Left hindlimb (tissue), 1 donor: ENCODE results near the gene RPL9.
A peak's percentile ranks its signal among the peaks of the same experiment; 100 is the strongest.
"Not testable (repeated sequence)": the region's sequence is repeated elsewhere in the genome, so short reads cannot be mapped to it uniquely, and the experiment has no call there.

Experiments
- DNase-seq: peaks from one replicate; pipeline ENCODE4 v3.0.0-alpha.2; 2018

Gene RPL9

DNA sequence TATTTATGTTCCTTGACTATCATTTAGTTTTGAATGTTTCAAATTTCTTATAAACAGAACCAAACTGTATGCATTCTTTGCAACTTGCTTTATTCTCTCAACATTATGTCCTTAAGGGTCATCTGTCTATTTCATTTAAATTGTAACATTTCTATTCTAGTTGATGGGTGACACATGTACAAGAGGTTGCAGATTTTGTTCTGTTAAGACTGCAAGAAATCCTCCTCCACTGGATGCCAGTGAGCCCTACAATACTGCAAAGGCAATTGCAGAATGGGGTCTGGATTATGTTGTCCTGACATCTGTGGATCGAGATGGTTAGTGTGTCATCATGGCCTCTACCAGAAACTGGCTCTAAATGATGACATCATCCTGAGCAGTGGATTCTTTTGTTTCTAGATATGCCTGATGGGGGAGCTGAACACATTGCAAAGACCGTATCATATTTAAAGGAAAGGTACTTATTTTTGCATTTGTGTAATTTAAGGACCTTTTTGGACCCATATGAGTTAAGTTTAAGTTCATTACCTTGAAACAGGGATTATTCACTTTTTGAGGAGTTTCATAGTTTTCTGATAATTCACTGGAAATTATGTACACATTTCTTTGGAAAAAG is 6.3 kb upstream of the RPL9 start:
- no peak for DNase-seq

GRCh38 chr4:39458161-39458504 is 589 bp downstream of the RPL9 start:
- DNase-seq = not testable (repeated sequence)

- DNase-seq = no peak
Measured at GRCh38 chr4:39456946-39457763, 1.6 kb downstream of the RPL9 start.

- no peak for DNase-seq
Measured at GRCh38 chr4:39455486-39455885, 3.2 kb downstream of the RPL9 start.

DNA sequence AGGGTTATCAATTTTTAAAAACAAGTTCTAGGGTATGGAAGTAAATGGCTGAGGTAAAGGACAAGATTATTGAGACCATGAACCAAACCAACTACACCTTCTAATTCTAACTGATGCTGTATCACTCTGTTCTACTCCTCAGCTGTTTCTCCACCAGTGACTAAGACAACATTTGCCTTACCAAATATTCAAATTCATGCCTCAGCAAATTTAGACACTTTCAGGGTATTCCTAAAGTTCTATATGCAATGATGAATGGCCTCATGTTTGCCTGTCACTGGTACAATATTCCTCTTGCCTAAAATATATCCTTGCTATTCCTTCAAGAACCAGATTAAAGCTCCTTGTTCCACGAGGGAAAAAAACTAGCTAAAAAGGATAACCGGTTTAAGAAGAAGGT is 5.0 kb downstream of the RPL9 start:
- DNase-seq = no peak

DNA sequence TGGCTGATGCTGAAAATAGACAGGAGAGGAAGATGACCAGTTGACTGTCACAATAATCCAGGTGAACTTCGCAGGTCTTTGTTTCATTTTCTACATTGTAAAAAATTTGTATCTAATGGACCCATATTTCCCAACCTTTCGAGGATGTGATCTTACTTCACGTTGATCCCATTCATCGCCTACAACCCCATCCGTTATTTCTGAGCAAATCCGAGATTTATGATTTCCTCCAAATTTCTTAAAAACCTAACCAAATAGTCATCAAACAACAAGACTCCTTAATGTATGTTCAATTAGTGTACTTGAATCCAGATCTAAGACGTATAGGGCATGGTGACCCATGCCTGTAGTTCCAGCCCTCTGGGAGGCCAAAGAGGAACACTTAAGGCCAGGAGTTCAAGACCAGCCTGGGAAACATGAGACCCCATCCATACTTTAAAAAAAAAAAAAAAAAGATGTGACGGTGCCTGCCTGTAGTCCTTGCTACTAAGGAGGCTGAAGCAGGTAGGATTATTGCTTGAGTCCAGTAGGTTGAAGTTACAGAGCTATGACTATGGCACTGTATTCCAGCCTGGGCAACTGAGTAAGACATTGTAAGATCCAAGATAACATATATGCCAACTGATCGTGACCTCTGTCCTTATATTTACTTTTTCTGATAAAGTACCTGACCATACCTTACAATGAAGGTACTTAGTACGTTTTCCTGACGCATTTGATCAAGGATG is 5.7 kb downstream of the RPL9 start:
- DNase-seq = no peak

- no peak for DNase-seq
Measured at GRCh38 chr4:39452153-39452859, 6.4 kb downstream of the RPL9 start.

DNA sequence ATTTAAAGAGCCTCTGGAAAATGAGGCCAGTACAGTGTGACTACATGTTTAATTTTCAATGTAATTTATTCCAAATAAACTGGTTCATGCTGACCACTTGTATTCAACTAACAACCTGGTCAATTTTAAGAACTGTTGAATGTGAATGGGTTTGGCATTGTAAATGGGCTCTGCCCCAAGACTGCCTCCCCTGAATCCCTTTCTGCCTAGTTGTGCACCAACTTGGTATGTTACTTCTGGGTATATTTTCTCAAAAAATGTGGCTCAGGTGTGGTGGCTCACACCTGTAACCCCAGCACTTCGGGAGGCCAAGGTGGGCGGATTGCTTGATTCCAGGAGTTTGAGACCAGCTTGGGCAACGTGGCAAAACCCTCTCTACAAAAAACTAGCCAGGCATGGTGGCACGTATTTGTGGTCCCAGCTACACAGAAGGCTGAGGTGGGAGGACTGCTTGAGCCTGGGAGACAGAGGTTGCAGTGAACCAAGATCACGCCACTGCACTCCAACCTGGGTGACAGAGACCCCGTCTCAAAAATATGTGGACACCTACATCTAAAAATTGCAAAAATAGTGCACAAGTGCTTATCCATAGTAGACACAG is 7.2 kb downstream of the RPL9 start:
- DNase-seq = no peak

- DNase-seq = no peak
Measured at GRCh38 chr4:39450618-39451017, 8.1 kb downstream of the RPL9 start.

DNA sequence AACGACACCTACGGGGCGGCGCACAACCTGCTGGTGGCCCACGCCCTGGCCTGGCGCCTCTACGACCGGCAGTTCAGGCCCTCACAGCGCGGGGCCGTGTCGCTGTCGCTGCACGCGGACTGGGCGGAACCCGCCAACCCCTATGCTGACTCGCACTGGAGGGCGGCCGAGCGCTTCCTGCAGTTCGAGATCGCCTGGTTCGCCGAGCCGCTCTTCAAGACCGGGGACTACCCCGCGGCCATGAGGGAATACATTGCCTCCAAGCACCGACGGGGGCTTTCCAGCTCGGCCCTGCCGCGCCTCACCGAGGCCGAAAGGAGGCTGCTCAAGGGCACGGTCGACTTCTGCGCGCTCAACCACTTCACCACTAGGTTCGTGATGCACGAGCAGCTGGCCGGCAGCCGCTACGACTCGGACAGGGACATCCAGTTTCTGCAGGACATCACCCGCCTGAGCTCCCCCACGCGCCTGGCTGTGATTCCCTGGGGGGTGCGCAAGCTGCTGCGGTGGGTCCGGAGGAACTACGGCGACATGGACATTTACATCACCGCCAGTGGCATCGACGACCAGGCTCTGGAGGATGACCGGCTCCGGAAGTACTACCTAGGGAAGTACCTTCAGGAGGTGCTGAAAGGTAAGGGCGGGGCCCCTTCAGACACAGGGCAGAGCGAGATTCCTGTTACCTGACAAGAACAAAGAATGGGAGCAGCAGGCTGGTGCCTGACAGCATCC is 11.7 kb downstream of the RPL9 start:
- peak; percentile 64 for DNase-seq

GRCh38 chr4:39446483-39446841 is 12.3 kb downstream of the RPL9 start:
- no peak for DNase-seq

DNA sequence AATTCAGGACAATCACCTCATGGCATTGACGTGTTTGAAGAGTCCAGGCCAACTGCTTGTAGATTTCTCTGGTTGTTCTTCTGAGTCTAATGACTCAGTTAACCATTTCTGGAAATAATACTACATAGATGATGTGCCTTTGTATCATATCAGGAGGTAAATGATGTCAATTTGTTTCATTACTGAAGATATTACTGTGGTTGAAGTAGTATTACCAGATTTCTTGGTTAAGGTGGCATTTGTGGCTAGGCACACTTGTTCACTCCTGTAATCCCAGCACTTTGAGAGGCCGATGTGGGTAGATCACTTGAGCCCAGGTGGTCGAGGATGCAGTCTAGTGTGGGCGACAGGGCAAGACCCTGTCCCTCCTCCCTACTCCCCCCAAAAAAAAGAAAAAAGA is 15.7 kb downstream of the RPL9 start:
- no peak for DNase-seq

DNA sequence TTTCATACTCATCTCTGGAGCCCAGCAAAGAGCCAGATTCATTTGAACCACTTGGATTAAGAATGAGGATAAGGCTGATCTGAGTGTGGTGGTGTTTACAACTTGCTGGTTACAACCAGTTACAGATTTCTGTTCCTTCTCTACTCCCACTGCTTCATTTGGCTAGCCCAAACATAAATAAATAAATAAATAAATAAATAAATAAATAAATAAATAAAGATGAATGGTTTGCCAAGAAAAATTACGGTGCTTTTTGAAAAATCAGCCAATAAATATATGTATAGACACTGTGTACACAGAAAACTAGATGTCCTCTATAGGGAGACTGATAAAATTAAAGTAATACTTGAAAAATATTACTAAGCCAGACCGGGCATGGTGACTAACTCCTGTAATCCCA is 17.1 kb downstream of the RPL9 start:
- DNase-seq = no peak

GRCh38 chr4:39435659-39436563 is 22.8 kb downstream of the RPL9 start:
- no peak for DNase-seq

DNA sequence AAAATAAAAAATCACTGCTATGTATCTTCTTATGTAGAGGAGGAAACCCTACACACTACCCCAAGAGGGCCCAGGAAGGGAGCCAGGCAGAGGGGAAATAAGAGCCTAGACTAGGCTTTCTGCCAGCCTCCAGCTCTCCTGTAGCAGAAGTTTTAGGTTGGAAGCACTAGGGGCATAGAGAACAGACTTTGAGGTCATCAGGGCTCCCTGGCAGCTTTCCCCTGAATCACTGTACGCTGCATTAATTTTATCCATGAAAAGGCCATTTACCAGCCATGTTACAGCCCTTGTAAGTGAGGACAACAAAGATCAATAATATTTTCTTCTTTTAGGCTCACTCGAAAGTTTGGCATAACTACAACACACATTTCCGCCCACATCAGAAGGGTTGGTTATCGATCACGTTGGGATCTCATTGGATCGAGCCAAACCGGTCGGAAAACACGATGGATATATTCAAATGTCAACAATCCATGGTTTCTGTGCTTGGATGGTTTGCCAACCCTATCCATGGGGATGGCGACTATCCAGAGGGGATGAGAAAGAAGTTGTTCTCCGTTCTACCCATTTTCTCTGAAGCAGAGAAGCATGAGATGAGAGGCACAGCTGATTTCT is 24.7 kb downstream of the RPL9 start:
- DNase-seq = no peak

- no peak for DNase-seq
Measured at GRCh38 chr4:39429476-39430334, 29.0 kb downstream of the RPL9 start.

DNA sequence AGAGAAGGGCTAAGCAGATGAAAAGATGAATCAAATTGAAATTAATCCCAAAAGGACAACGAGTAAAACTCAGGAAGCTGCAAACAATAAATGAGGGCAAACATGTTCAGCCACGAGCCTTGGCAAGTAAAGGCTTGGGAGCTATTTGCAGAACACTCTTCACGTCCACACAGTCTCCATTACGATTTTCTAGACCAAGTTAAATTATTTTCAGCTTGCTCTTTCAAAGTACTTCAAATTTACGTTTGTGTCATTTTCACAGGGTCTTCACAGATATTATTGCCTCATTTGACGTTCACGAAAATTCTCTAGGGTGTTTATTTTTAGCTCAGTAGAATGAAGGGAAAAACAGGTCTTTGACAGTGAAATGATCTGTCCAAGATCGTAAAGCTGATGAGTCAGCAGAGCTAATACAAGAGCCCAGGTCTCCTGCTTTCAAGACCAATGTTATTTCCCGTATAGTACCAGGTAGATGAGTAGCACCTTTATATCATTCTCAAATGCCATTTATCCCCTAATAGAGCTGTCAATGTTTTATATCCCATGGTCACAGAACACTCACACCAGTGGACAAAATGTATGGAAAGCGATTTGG is 31.1 kb downstream of the RPL9 start:
- no peak for DNase-seq

GRCh38 chr4:39426728-39427127 is 32.0 kb downstream of the RPL9 start:
- DNase-seq = no peak

DNA sequence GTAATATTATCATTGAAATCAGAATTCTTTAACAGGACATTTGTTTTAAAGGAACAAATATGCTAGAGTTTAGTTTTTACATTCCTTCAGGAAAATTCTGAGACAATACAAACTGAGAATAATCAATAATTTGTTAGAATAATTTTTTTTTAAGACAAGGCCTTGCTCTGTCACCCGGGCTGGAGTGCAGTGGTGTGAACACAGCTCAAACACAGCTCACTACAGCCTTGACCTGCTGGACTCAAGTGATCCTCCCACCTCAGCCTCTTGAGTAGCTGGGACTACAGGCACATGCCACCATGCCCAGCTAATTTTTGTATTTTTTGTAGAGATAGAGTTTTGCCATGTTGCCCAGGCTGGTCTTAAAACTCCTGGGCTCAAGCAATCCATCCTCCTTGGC is 33.4 kb downstream of the RPL9 start:
- DNase-seq = not testable (repeated sequence)
